ENCODE data around the gene BAZ2A.
A peak's percentile ranks its signal among the peaks of the same experiment; 100 is the strongest.
"Not testable (repeated sequence)": the region's sequence is repeated elsewhere in the genome, so short reads cannot be mapped to it uniquely, and the experiment has no call there.

The BAZ2A gene

DNA sequence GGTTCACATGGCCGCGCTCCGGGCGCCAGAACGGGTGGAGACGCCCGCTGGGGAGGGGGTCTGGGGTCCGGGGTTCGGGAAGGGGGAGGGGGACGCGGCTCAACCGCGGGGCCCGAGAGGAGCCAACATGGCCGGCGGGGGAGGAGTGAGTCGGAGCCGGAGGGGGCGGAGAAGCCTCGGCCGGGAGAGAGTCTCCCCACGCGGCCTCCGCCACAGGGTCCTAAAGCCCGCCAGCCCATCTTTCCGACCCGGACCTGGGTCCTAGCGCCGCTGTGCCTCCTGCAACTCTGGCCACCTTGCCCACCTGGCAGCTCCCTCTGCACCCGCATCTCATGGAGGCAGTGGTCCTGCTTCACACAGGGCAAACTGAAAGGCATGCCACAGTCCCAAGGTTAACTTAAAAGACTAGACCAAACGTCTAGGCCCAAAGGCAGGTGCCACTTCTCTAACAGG, at the start of gene BAZ2A:
TSS of gene BAZ2A (minus strand) at position 147 of the 453 bp plus-strand sequence. CDS start 12,796 bp downstream, outside the sequence.
- DNase-seq: peak; percentile 76

DNA sequence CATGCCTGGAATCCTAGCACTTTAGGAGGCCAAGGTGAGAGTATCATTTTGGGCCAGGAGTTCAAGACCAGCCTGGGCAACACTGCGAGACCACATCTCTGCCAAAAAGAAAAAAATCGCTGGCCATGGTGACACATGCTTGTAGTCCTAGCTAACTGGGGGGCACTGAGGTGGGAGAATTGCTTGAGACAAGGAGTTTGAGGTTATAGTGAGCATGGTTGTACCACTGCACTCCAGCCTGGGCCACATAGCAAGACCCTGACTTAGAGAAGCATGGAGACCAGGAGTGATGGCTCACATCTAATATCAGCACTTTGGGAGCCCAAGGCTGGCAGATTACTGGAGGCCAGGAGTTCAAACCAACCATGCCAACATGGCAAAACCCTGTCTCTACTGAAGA, 48.7 kb upstream of the BAZ2A start:
- no peak for DNase-seq

DNA sequence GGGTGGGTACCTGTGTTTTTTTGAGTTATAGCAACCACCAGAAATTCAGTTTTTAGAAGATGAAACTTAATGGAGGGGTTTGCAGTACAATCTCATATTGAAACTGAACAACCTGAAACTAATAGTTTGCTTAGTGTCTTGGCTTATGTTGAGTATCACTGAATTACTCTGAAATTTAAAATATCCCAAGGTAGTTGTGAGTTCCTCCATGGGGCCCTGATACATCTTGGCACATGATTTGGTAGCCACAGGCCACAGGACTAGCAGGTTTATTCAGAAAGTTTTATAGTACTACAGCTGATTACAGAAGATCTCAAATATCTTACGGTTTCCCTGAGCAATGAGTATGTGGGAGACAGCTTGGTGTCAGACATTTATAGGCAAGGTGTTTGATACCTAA, 47.6 kb upstream of the BAZ2A start:
- no peak for DNase-seq

DNA sequence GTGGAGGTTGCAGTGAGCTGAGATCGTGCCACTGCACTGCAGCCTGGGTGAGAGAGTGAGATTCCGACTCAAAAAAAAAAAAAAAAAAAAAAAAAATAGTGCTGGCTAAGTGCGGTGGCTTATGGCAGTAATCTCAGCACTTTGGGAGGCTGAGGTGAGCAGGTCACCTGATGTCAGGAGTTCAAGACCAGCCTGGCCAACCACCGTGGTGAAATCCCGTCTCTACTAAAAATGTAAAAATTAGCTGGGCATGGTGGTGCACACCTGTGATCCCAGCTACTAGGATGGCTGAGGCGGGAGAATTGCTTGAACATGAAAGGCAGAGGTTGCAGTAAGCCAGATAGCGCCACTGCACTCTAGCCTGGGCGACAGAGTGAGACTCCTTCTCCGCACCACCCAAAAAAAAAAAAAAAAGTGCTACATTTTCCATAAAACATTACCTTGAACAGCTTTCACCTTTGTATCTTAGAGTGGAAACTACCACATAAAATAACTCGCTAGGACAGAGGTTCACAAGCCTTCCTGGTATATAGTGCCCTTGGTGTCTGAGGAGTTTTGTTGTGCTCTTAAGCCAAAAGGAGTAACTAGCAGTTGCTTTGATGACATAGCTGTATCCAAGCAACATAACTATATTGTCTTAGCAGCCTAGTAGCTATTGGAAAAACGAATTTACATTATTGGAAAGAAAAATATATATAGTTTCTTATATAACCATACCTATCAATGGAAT, 46.9 kb upstream of the BAZ2A start:
- DNase-seq: no peak

DNA sequence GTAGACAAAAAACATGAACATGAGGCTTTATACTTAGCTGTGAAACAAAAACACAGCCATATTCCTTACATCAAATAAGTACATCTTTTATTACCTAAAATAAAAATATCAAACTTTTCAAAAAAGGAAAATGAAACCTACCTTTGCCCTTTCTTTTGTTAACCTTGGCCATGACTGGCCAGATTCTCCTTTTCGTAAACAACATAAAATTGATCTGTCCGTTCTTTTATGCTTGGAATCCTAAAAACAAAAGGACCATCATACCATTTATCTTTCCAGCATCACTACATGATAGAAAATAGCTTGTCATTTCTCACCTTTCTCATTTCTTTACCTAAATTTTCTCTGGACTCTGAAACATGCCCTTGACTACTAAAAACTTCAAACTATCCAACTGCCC, 41.5 kb upstream of the BAZ2A start:
- no peak for DNase-seq

DNA sequence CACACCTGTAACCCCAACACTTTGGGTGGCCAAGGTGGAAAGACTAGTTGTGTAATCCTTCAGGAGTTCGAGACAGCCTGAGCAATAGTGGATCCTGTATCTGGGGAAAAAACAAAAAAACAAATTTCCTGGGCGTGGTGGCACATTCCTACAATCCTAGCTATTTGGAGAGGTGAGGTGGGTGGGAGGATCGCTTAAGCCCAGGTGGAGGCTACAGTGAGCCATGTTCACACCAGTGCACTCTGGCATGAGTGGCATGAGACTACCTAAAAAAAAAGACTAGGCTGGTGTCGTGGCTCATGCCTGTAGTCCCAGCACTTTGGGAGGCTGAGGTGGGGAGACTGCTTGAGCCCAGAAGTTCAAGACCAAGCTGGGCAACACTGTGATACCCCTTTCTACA, 40.7 kb upstream of the BAZ2A start:
- DNase-seq: no peak

DNA sequence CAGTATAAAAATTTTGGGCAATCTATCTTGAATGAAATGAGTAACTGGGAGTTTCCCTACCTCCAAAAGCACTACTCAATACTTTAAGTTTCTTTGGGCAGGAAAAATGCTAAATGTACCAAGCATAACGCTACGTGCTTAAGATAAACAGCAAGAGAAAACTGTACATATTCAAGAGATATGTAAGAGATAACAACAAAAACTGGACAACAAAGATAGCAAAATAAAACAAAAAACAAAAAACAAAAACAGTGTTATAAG, 38.0 kb upstream of the BAZ2A start:
- no peak for DNase-seq

DNA sequence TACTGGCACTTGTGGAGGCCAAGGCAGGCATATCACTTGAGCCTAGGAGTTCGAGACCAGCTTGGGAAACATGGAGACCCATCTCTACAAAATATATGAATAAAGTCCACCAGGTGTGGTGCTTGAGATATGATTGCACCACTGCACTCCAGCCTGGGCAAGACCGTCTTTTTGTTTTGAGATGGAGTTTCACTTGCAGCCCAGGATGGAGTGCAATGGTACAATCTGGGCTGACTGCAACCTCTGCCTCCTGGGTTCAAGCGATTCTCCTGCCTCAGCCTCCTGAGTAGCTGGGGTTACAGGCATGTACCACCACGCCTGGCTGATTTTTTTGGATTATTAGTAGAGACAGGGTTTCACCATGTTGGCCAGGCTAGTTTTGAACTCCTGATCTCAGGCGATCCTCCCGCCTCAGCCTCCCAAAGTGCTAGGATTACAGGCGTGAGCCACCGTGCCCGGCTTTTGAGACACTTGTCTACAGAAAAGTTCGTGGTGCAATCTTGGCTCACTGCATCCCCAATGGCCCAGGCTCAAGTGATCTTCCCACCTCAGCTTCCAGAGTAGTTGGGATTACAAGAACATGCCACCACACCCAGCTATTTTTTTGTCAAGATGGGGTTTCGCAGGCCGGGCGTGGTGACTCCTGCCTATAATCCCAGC, 32.0 kb upstream of the BAZ2A start:
- DNase-seq: no peak

DNA sequence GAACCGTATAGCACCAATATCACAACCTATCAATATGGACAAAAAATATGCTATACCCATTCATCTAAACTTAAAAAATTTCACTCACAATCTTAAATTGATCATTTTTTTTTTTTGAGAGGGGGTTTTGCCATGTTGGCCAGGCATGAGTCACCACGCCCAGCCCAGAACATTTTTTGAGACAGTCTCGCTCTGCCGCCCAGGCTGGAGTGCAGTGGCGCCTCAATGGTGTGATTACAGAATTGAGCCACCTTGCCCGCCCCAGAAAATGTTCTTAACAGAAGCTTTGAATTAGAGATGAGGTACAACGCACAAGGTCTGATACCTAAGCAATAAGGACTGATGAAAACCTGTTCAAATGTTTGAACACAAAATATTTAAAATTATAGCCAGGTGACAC, 31.4 kb upstream of the BAZ2A start:
- DNase-seq: no peak

DNA sequence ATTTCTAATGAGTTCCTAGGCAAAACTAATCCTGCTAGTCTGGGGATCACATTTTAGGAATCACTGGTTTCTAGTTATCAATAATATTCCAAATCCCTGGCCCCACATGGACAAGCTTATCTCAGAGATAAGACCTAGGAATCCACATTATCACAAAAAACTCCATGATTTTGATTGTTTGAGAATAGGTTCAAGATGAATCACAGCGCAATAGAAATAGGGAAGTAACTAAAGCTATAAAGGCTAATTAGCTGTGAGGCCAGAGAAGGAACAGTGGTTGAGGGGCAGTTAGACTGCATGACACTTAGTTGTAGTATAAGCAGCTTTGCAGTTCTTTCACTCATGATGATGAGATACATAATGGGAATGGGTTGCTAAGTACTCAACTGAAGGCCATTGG, 28.8 kb upstream of the BAZ2A start:
- no peak for DNase-seq

DNA sequence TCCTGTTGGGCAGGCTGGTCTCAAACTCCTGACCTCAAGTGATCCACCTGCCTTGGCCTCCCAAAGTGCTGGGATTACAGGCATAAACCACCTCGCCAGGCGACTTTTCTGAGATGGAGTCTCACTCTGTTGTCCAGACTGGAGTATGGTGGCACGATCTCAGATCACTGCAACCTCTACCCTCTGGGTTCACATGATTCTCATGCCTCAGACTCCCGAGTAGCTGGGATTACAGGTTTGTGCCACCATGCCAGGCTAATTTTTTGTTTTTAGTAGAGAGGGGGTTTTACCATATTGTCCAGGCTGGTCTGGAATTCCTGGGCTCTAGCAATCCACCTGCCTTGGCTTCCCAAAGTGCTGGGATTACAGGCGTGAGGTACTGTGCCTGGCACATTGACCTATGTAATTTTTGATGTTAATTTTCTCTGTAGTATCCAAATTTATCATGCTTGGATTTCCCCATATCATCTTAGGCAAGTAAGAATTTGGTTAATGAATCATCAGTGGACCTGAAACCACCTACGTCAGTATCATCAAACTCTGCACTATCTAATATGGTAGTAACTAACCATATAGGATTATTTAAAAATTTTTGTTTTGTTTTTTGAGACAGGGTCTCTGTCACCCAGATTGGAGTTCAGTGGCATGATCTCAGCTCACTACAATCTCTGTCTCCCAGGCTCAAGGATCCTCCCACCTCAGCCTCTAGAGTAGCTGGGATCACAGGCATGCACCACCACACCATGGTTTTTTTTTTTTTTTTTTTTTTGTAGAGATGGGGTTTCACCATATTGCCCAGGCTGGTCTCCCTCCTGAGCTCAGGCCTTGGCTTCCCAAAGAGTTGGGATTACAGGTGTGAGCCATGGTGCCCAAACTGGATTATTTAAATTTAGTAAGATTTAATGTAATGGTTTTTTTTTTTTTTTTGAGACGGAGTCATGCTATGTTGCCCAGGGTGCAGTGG, 27.6 kb upstream of the BAZ2A start:
- DNase-seq: no peak

DNA sequence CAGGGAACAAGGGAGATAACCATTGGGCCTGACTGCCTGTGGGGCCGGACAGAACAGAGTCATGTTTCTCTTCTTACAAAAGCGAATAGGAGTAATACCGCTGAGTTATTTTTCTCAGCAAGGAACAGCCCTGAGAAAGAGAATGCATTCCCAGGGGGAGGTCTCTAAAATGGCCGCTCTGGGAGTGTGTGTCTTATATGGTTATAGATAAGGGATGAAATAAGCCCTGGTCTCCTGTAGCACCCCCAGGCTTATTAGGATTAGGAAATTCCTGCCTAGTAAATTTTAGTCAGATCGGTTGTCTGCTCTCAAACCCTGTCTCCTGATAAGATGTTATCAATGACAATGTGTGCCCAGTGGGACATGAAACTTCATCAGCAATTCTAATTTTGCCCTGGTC, 23.7 kb upstream of the BAZ2A start:
- not testable (repeated sequence) for DNase-seq

DNA sequence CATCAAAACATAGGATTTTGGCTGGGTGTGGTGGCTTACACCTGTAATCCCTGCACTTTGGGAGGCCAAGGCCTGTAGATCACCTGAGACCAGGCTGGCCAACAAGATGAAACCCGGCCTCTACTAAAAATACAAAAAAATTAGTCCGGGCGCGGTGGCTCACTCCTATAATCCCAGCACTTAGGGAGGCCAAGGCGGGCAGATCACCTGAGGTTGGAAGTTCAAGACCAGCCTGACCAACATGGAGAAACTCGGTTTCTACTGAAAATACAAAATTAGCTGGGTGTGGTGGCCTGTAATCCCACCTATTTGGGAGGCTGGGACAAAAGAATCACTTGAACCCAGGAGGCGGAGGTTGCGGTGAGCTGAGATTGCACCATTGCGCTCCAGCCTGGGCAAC, 17.9 kb upstream of the BAZ2A start:
- DNase-seq: not testable (repeated sequence)

DNA sequence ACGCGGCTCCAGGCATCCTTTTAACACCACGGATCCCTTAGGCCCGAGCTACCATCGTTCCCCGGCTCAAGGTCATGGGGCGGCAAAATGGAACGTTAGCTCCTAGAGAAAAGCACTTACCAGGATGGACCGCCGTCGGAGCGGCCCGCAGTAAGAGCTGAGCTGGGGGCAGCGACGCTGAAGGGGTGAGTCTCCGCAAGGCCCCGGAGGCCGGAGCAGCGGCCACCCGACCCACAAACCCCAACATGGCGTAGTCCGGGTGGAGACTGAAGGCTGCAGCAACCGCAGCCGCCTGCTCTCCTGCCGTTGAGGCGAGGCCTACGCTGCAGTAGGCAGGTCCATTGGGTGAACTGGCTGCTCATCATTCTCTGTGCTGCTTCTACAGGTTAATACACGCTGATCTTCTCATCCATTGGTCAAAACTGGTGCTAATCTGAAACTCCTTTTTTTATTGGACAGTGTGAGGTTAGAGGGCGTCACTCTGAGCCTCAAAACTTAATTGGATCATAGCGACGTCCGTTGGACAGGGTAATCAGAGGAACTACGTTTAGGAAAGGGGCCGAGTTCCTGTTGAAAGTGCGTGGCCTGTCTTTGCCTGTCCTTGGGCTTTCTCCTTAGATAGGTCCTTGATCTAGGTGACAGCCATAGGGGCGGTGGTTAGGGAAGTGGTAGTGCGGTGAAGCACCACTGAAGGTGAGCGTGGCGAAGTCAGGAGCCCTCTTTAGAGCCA, 15.8 kb upstream of the BAZ2A start, which contains the start of gene ATP5F1B:
TSS of gene ATP5F1B (minus strand) at position 268 of the 730 bp plus-strand sequence. CDS start at position 247, 21 bp downstream.
- DNase-seq: peak; percentile 96

DNA sequence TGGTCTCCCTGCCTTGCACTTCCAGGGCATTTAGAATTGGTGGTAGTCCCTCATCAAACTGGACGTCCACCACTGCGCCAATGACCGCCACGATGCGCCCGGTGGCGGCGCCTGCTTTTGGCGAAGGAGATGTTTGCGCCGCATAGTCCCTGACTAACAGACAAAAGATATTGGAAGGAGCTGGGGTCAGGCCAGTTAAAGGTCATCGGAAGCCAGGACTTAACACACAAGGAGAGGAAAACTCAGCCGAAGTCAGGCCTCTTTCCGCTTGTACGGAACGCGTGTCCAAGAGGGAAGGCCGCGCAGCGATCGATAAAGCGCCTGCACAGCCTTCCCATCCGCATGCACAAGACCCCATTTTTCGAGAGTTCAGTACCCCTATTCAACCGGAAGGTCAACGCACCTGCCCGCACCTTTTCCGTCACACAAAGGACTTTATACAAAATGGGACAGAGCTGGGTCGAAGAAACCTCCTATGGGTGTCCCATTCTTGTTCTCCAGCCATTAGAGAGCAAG, 15.1 kb upstream of the BAZ2A start:
- DNase-seq: no peak

DNA sequence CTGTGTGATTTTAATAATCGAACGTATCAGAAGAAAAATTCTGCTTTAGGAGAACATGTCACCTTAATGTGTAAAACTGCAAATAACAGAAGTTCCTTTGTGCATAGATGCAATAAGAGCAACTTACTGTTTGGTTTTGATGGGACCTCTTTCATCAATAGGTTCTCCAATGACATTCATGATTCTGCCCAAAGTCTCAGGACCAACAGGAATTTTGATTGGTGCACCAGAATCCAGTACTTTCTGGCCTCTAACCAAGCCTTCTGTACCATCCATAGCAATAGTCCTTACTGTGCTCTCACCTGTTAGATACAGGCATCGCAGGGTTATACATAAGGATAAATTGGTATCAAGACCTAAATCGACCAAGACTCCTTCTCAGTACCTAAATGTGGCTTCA, 14.5 kb upstream of the BAZ2A start:
- DNase-seq: no peak

DNA sequence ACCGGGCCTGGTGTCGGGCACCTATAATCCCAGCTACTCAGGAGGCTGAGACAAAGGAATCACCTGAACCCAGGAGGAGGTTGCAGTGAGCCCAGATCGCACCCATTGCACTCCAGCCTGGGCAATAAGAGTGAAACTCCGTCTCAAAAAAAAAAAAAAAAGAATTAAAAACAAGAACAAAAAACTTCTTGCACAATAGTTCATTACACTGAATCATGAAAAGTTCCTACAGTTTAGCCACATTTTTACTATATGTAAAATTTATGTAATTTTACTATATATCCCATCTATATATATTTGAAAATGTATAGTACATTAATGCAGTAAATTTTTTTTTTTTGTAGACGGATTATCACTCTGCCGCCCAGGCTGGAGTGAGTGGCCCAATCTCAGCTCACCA, 11.1 kb upstream of the BAZ2A start:
- DNase-seq: no peak

DNA sequence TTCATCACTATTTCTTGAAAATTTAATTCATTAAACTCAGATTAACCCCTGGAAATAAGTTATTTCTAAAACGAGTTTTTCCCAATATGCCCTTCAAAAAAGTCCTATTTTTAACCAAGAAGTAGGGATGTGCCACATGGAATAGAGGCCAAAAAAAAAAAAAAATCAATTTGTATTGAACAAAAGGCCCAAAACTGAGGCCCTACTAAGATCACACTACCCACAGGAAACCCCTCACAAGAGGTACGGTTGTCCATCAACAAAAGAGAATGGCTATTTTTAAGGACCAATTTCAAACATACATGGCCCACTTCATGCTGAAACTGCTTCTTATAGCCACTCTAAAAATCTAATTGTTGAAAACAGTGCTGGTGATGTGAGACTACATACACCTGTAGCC, 7.5 kb upstream of the BAZ2A start:
- DNase-seq: no peak

DNA sequence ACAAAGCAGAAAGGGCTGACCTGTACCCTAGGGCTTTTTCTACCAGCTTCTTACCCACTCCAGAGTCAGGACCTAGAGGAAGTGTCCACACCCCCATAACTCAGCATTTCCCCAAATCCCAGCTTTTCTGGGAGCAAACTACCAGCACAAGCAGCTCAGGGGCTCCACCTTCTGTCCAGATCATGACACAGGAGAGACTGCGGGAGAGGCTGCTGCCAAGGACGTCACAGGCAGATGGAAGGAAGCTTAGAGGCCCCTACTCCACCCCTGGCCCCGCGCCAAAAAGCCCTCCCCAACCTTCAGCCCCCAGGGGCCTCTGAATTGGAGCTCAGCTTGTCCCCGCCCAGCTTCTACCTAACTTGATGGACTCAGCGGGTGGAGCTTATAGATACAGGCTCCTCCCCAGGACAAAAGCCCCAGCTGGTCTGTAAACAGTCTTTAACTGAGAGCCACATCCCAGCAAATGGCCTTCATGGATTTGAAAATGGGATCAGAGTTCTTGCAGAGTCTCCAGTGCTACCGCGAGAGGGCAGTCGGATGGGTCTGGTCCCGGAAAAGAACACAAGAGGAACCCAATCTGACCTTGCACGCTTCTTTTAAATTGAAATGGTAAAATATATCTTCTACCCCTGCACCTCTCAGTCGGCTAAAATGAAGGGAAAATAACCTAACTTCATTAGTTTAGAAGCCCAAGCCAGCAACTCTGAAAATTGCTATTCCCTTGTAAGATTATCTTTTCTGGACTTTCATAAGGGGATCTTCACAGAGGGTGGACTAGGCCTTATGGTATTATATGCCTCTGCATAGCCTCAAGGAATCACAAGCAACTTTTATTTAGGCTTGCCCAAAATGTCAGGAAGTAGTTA, 6.8 kb upstream of the BAZ2A start:
- peak; percentile 100 for DNase-seq

DNA sequence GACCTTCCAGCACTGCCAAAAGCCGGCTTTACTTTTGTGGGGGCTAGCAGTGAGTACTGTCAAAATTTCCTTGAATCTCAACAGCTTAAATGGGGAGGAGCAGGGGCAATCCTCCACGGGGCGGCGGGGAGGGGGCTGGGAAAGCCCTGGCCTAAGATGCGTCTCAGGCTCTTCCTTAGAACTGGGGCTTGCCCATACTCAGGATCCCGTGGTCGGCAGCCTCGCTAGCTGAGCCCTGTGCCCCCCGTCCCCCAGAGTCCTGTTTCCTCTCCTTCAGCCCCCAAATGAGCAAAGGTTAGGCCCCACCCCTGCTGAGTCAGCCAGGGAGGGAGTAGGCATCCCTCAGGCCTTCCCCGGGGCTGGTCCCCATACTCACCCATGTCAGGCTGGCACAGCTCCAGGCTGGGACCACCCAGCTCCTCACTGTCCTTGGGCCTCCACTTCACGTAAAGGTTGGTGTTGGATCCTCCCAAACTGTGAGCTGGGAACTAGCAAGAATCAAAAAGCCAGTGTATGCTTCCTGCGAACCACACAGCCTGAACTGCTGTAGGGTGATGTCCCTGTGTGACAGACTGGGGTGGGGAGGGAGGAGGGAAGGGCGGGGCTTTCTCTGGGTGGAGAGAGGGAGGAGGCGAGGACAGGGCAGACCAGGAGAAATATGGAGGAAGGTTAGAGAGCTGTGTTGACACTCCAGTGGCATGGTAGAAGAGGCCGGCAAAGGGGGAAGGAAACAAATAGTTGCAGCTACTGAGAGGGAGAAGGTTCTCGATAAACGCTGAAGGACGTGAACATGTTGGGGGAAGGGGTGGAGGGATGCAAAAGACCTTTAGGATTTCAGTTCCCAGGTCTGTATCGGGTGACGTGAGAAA, 5.9 kb upstream of the BAZ2A start:
- peak; percentile 75 for DNase-seq
